NCI-H82 treated with DMSO at 0.1 percent for 48 hours (cell line): ENCODE results near the gene HBEGF.

Source experiments
- DNase-seq: peaks from one replicate; lab custom pipeline; 2025; ENCODE audit not compliant: unreplicated experiment; lab: John Stamatoyannopoulos, UW

The HBEGF gene

GRCh38 chr5:140338336-140338735, 8.1 kb downstream of the HBEGF start:
- DNase-seq, result no peak

- DNase-seq, result no peak
Measured at GRCh38 chr5:140337880-140338279, 8.5 kb downstream of the HBEGF start.

GRCh38 chr5:140336388-140336787, 10.0 kb downstream of the HBEGF start:
- DNase-seq, result no peak

- DNase-seq, result no peak
Measured at GRCh38 chr5:140331638-140332037, 14.8 kb downstream of the HBEGF start.

GRCh38 chr5:140329739-140330481, 16.5 kb downstream of the HBEGF start:
- no peak for DNase-seq

- DNase-seq, result no peak
Measured at GRCh38 chr5:140328036-140328764, 18.2 kb downstream of the HBEGF start.

GRCh38 chr5:140327589-140327988, 18.8 kb downstream of the HBEGF start:
- no peak for DNase-seq

- no peak for DNase-seq
Measured at GRCh38 chr5:140325486-140325885, 20.9 kb downstream of the HBEGF start.

- no peak for DNase-seq
Measured at GRCh38 chr5:140324617-140325241, 21.7 kb downstream of the HBEGF start.

GRCh38 chr5:140324041-140324600, 22.3 kb downstream of the HBEGF start:
- DNase-seq, result no peak

GRCh38 chr5:140322751-140323731, 23.4 kb downstream of the HBEGF start:
- DNase-seq, result no peak

- no peak for DNase-seq
Measured at GRCh38 chr5:140321796-140322195, 24.6 kb downstream of the HBEGF start.

- DNase-seq, result no peak
Measured at GRCh38 chr5:140319833-140320232, 26.6 kb downstream of the HBEGF start.

- DNase-seq, result no peak
Measured at GRCh38 chr5:140318792-140319191, 27.6 kb downstream of the HBEGF start.

- DNase-seq, result no peak
Measured at GRCh38 chr5:140317859-140318258, 28.5 kb downstream of the HBEGF start.

- no peak for DNase-seq
Measured at GRCh38 chr5:140312791-140313189, 33.6 kb downstream of the HBEGF start.

GRCh38 chr5:140312067-140312790, 34.2 kb downstream of the HBEGF start:
- no peak for DNase-seq

GRCh38 chr5:140311011-140311467, 35.4 kb downstream of the HBEGF start:
- no peak for DNase-seq

- DNase-seq, result no peak
Measured at GRCh38 chr5:140310434-140310833, 36.0 kb downstream of the HBEGF start.
